ENCODE data around the gene ANKRD40. TPM values are rescaled to one million over a fixed set of nuclear protein-coding genes. Genes with fewer than 3 reads are reported as not detected.
A peak's percentile ranks its signal among the peaks of the same experiment; 100 is the strongest.

The ANKRD40 gene
- total RNA-seq, 1 experiment from 2014 or later: 14.0 TPM

- peak; percentile 39 for DNase-seq (ENCODE audit: low spot score)
These were observed 58.4 kb downstream of the ANKRD40 start for GRCh38 chr17:50649042-50649908.

- no peak for DNase-seq (ENCODE audit: low spot score)
These were observed 60.5 kb downstream of the ANKRD40 start for GRCh38 chr17:50647187-50647586.

GRCh38 chr17:50645748-50646682 lies 61.7 kb downstream of the ANKRD40 start:
- no peak for DNase-seq (ENCODE audit: low spot score)

Small RNAs within 50 kb of the gene (small RNA-seq; reads per million reads assigned to genes)
- gene RF00019: not detected

Other genes starting within 250 kb of the ANKRD40 start
- gene CHAD, start 239.0 kb downstream of the ANKRD40 start, total RNA-seq (2014; rRNA removed; shearing (Covaris generic)): not detected in 2 replicates
- gene RSAD1, start 229.1 kb downstream of the ANKRD40 start, total RNA-seq (2014; rRNA removed; shearing (Covaris generic)): 27.9 and 30.9 TPM in 2 replicates
- not detected in 2 replicates for gene MYCBPAP, start 199.5 kb downstream of the ANKRD40 start, total RNA-seq (2014; rRNA removed; shearing (Covaris generic))
- 25.6 and 25.8 TPM in 2 replicates for gene EPN3, start 175.2 kb downstream of the ANKRD40 start, total RNA-seq (2014; rRNA removed; shearing (Covaris generic))
- gene SPATA20, start 160.7 kb downstream of the ANKRD40 start, total RNA-seq (2014; rRNA removed; shearing (Covaris generic)): 37.5 and 44.9 TPM in 2 replicates
- 0.05 and 0.57 TPM in 2 replicates for gene CACNA1G, start 147.2 kb downstream of the ANKRD40 start, total RNA-seq (2014; rRNA removed; shearing (Covaris generic))
- gene ABCC3, start 73.0 kb downstream of the ANKRD40 start, total RNA-seq (2014; rRNA removed; shearing (Covaris generic)): 286 and 313 TPM in 2 replicates
- gene LUC7L3, start 11.7 kb upstream of the ANKRD40 start, total RNA-seq (2014; rRNA removed; shearing (Covaris generic)): 50.4 and 58.9 TPM in 2 replicates
- 0.99 and 1.1 TPM in 2 replicates for gene ANKRD40CL, start 59.6 kb upstream of the ANKRD40 start, total RNA-seq (2014; rRNA removed; shearing (Covaris generic))
- gene WFIKKN2, start 127.7 kb upstream of the ANKRD40 start, total RNA-seq (2014; rRNA removed; shearing (Covaris generic)): 0.05 TPM in 1 of 2 replicates, not detected in the other
- 33.8 and 43.0 TPM in 2 replicates for gene TOB1, start 158.4 kb upstream of the ANKRD40 start, total RNA-seq (2014; rRNA removed; shearing (Covaris generic))